GM18868 (cell line): ENCODE results near the gene PCSK4.
A peak's percentile ranks its signal among the peaks of the same experiment; 100 is the strongest.

Experiments
- ATAC-seq: cut with Tn5 transposase; IDR thresholded peaks from one replicate; pipeline ENCODE4 v1.9.1; 2021; ENCODE audit warnings: mild to moderate bottlenecking, moderate library complexity; ENCODE audit not compliant: unreplicated experiment

Gene PCSK4

GRCh38 chr19:1457031-1457739, 33.0 kb downstream of the PCSK4 start:
- ATAC-seq = no peak

- ATAC-seq = no peak
Measured at GRCh38 chr19:1456121-1456900, 33.8 kb downstream of the PCSK4 start.

GRCh38 chr19:1455336-1456120, 34.6 kb downstream of the PCSK4 start:
- no peak for ATAC-seq

- no peak for ATAC-seq
Measured at GRCh38 chr19:1455002-1455335, 35.2 kb downstream of the PCSK4 start.

GRCh38 chr19:1453525-1454364, 36.4 kb downstream of the PCSK4 start:
- no peak for ATAC-seq

- no peak for ATAC-seq
Measured at GRCh38 chr19:1452802-1453524, 37.2 kb downstream of the PCSK4 start.

GRCh38 chr19:1451916-1452801, 38.0 kb downstream of the PCSK4 start:
- ATAC-seq = no peak

- no peak for ATAC-seq
Measured at GRCh38 chr19:1450735-1451731, 39.1 kb downstream of the PCSK4 start.

GRCh38 chr19:1449467-1450442, 40.4 kb downstream of the PCSK4 start, which contains the start of gene APC2:
Gene APC2, plus strand, starts transcription at chr19:1450121. Its CDS starts 2,881 bp downstream, at chr19:1453002.
- ATAC-seq = no peak

- ATAC-seq = no peak
Measured at GRCh38 chr19:1447944-1448343, 42.2 kb downstream of the PCSK4 start.

GRCh38 chr19:1447504-1447903, 42.6 kb downstream of the PCSK4 start:
- ATAC-seq = no peak

GRCh38 chr19:1446713-1447481, 43.3 kb downstream of the PCSK4 start:
- no peak for ATAC-seq

- no peak for ATAC-seq
Measured at GRCh38 chr19:1445932-1446712, 44.0 kb downstream of the PCSK4 start.

GRCh38 chr19:1445185-1445931, 44.8 kb downstream of the PCSK4 start:
- ATAC-seq = peak; percentile 58
